ENCODE measurements around the gene APOA1.

Gene APOA1

GRCh38 chr11:116837231-116838091 is at the start of gene APOA1:
APOA1 (minus strand) TSS chr11:116837622; CDS start chr11:116837387, 235 bp downstream.
- no peak for DNase-seq

DNA sequence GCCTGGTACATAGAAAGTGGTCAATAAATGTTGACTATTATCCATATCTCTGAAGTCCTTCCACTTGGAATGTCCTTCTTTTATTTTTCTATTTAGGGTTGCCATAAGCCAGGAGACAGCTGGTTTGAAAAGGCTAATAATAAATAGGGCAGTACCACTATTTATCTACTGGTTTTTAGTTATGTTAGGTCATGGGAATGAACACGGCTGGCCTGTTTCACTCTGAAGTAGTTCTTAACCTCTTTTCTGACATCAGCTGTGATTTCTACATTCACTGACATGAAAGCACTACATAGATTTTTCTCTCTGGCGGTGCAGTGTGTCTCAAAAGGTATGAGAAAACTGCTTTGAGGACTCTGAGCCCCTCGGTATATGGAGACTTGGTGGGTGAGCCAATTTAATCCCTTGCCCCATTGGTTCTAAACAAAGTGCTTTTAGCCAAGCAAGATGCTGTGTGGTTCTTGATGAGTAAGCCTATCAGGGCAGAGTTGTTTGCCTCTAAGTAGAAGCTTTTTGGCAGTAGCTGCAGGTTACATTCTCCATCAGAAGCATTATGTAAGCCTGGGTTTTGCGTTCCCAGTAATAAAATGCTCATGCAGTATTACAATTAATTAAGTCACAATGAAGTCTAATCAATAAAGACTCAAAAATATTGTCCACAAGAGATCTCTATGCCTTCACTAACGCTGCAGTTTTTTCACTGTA is 48.7 kb upstream of the APOA1 start:
- DNase-seq, result no peak

DNA sequence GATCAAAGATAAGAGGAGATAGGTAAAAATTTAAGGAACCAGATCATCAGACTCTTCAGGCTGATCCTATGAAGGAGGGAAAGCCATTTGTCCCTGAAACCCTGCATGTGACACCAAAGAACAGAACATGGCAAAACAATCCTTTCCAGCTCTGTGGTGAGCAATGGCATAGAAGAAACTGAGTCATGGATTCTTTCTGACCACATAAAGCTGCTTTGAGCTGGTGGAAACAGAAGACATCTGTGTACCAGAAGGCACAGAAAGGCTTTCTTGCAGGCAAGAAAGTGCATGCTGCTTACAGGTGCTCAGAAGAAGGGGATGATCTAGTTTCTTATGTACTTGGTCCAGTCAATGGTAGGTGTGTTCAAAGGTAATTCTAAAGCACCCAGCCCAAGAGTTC is 45.0 kb upstream of the APOA1 start:
- DNase-seq, result no peak

DNA sequence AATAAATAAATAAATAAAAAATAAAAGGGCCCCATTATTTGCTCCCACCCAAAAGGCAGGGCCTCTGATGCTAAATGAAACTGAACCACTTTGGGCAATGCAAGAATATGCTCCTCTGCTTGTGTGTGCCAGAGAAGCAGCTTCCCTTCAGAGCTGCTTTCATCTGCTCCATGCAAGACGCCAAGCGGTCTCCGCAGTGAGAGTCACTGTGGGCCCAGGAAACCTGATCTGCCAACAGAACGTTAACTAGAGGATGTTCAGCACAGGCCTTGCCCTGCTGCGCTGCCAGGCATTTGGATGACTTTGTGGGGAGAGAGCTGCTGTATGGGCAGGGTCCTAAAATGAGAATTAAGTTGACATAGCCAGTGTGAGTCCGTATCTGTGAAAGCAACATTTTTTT is 43.7 kb upstream of the APOA1 start:
- no peak for DNase-seq

DNA sequence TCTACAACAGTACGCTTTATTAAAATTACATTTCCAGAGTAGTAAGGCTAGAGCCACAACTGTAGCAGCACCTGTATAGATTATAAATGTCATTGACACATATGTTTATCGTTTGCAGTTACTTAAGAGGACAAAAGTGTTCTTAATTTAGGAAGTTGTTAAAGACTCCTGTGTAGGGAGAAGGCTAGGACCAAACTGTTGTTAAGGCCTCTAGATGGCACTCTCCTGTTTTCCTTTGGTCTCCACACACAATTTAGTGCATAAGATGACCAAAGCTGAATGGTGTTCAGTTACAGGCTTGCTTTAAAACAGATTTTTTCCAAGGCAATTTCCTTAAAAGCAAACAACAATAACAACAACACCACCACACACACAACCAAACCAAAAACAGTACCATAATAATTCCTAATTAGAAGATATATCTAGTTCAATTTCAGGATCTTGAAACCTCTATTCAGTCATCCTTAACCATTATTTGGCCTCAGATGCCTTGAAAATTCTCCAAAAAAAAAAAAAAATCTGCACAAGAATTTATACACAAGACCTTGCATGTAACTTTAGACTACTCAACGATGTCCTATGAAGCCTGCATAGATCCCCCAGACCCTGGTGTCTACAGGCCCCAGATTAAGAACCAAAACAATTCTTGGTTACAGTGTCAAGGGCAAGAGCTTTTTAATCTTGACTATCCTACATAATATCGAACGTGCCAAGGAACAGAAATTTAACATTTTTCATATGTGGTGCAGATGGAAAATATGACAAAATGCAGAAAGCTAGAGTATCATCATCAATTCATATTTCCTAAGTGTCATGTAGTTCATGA is 42.6 kb upstream of the APOA1 start:
- DNase-seq, result no peak

DNA sequence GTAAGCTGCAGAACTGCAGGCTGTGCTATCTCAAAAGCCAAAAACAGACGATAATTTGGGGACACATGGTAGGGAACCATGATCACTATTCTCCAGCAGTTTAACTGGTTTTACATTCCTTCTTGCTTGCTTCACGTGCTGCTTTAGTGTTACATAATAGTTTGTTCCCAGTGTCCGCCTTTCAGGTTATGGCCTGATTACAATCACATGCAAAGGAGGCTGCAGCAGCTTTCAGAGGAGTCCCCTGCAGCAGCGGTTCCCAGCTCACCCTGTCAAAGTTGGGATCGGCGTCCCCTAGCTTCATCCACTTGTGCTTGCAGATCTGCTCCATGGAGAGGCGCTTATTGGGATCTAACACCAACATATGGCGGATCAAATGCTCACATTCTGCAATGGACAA is 39.2 kb upstream of the APOA1 start:
- DNase-seq, result no peak

DNA sequence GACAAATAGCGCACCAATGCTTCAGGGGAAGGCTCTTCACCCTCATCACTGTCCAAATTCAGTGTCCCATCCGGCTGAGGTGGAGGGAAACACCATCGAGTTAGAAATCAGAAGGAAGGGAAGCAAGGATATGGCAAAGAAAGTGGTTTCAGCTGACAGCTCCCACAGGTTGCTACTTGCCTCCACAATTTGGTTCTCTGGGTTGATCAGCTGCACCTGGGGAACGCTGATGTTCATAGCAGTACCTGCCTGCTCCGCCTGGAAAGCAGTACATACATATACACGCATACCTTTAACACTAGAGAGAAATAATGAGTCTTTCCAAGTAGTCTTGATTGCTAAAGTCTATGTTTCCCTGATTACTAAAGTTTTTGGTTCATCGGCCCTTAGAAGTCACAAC is 37.8 kb upstream of the APOA1 start:
- DNase-seq, result no peak

DNA sequence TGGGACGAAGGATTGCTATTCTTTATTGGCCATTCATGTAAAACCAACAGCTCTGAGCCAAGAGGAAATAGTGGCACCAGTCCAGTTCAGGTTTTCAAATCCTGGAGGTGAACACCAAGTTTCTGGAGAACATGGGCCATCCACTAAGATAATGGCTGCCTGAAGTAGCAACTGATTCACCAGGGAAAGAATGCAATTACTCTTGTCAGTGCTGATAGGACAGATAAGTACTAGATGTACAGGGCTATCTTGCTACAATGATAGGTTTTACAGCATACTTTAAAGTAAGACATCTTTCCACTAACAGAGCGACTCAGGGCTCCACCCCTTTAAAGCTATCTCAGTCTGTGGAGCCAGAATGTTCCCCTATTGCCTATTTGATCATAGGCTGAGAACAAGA is 36.8 kb upstream of the APOA1 start:
- no peak for DNase-seq

- DNase-seq, result no peak
Observed at GRCh38 chr11:116873381-116873780, 36.0 kb upstream of the APOA1 start.

GRCh38 chr11:116871248-116871647 is 33.8 kb upstream of the APOA1 start:
- DNase-seq, result no peak

- no peak for DNase-seq
Observed at GRCh38 chr11:116870054-116870453, 32.6 kb upstream of the APOA1 start.

DNA sequence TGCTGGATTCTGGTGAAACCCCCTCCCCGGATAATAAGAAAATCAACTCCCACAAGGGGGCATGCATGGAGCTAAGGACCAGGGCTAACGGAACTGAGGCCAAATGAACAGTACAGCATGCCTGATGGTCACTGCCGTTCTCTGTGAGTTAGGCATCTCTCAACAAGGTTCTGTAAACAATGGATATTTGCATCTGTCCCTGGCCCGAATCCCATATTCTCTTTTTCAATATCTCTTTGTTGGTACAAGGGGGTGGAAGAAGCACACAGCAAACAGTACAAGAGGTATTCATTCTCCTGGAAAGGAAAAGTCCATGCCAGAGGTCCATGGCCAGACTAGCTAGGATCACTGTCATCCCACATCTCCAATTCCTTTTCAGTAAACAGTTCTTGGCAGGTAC is 32.2 kb upstream of the APOA1 start:
- DNase-seq, result no peak

DNA sequence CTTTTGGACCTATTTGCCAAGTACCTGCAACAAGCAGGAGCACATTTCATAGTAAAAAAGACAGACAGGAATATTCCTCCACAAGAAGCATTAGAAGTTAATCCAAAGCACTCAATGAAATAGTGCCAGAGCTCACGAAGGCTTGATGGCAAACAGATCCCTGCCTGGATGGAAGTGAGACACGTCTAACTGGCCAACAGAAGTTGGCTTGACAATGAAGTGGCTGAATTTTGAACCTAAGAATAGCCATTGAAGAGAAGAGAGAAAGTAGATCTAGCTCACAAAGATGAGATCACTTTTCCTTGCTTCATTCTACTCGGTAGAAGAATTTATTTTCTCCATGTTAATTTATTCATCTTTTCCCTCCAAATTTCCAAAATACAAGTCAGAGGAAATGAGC is 30.6 kb upstream of the APOA1 start:
- no peak for DNase-seq

DNA sequence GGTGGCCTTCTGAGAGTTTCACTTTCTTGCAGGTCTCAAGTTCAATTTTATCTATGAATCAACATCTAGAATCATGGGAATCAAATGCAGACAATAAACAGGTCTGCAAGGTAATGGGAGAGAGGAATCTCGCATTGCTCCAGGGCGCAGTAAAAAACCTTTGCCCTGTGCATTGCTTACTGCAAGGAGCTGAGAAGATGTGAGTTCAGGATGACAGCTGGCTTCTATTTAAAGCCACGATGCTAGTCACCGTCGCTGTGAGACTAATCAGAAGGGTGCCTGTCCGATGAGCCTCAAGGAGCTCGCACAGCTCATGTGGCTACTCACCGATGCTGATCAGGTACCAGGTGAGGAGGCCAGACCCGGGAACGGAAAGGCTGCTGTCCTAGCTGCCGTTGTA is 30.2 kb upstream of the APOA1 start:
- DNase-seq, result no peak

GRCh38 chr11:116866804-116867455 is 29.5 kb upstream of the APOA1 start:
- DNase-seq, result no peak

- DNase-seq, result no peak
Observed at GRCh38 chr11:116865696-116866095, 28.3 kb upstream of the APOA1 start.

GRCh38 chr11:116864531-116864930 is 27.1 kb upstream of the APOA1 start:
- no peak for DNase-seq

DNA sequence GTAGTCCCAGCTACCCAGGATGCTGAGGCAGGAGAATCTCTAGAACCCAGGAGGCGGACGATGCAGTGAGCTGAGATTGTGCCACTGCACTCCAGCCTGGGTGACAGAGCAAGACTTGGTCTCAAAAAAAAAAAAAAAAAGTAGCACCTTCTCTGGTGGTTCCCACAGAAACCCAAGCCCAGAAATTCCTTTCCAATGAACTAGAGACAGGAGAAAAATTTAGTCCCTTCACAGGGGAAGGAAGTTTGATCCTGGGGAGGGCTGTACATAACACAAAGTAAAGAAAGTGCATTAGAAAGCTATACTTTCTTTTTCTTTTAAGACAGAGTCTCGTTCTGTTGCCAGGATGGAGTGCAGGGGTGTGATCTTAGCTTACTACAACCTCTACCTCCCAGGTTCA is 25.5 kb upstream of the APOA1 start:
- DNase-seq, result no peak

DNA sequence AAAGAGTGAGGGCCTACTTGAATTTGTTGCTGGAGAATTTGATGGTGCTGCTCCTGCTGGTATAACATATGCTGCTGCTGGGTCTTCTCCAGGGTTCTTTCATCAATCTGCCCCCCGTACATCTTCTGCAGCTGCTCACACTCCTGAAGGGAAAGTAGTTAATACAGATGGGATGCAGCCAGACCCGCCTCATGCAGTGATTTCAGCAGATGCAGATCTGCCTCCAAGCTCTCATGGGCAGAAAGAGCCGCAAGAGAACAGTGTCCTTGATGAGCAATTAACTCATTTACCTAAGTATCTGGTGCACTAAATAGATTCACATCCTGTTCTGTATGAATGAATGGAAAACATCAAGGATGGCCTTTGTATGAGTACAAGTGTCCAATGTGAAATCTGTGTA is 24.8 kb upstream of the APOA1 start:
- no peak for DNase-seq

DNA sequence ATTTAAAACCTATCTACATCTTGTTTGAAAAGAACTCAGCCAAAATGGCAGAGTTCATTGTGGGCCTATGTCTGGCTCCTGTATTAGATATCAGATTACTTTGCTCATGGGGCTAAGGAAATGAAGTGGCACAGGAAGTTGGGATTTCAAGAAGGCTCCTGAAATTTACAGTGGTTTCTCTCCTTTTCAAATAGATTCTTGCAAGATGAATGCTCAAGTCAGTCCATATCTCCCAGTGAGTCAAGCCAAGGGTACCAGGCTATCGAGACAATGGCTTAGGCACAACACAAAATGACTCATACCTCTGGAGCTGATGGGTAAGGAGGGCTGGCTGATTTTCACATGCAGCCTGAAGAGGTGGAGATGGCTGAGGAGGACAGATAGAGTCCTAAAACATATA is 24.1 kb upstream of the APOA1 start:
- DNase-seq, result no peak

- no peak for DNase-seq
Observed at GRCh38 chr11:116860303-116860702, 22.9 kb upstream of the APOA1 start.

DNA sequence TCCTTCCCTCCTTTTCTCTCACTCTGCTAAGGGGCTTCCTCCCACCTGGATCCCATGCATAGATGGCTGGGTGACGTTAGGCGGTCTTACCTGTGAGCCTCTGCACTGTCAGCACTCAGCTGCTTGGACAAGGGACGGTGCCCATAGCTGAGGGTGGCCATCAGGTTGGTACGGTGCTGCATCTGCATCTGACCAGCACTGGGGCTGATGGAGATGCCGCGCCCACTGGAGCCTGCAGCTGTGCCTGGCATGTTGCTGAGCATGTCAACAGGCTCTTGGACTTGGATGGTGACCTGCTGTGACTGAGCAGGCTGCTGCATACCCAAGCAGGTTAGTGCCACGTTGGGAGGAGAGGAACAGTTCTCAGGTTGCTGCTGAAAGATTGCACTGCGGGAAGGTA is 21.8 kb upstream of the APOA1 start:
- no peak for DNase-seq

DNA sequence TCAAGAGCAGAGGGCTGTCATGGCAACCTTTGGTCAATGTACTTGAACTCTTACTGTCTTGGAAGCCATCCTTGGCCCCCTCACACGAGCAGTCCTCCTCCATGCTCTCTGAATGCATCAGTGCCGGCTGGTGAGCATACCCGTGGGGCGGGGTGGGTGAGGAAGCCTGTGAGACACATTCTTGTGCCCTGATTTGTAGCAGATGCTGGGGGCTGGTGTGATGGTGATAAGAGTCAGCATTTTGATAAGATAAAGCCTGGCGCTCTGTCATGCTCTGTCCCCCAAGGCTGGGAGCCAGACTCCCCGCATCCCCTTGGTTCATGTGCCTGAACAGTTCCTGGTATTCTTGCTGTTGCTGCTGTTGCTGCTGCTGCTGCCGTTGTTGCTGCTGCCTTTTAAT is 20.5 kb upstream of the APOA1 start:
- no peak for DNase-seq
